Sigmoid colon (tissue), 4 donors: ENCODE measurements around the gene RRP7A.

Experiments used
- CTCF ChIP-seq, 4 experiments: fragments of 450-650 bp in 3 of 4; fragments of 200-600 bp in 1 of 4; IDR thresholded peaks; one replicate each; pipeline ENCODE4 v1.5.1; 2016 to 2019; ENCODE audit warnings: antibody characterized with exemption in 4 of 4, mild to moderate bottlenecking in 3 of 4, moderate library complexity in 2 of 4
- EP300 ChIP-seq, 4 donors: sonication (generic); formaldehyde crosslinking; IDR thresholded peaks; one replicate each; pipeline ENCODE4 v1.6.1; 2017; ENCODE audit warnings: antibody characterized with exemption in 4 of 4
- POLR2A ChIP-seq, 2 donors: fragments of 450-650 bp; IDR thresholded peaks; one replicate each; pipeline ENCODE4 v1.6.1; 2016; ENCODE audit warnings: antibody characterized with exemption in 2 of 2, mild to moderate bottlenecking in 2 of 2, moderate library complexity in 2 of 2
- POLR2AphosphoS5 ChIP-seq, 4 donors: sonication (generic); formaldehyde crosslinking; IDR thresholded peaks; one replicate each; pipeline ENCODE4 v1.6.1; 2017; ENCODE audit warnings: antibody characterized with exemption in 4 of 4

GRCh38 chr22:42565956-42566355, 46.4 kb upstream of the RRP7A start:
- no peak for TF ChIP-seq POLR2A (IDR thresholded peaks at IDR 0.05)
- TF ChIP-seq CTCF (IDR thresholded peaks at IDR 0.05), result no peak
- TF ChIP-seq POLR2AphosphoS5 (IDR thresholded peaks at IDR 0.05), result no peak
- no peak for TF ChIP-seq EP300 (IDR thresholded peaks at IDR 0.05)
